Mucosa of rectum (tissue), 2 donors: ENCODE data around the gene CHST12.
A peak's percentile ranks its signal among the peaks of the same experiment; 100 is the strongest.

ENCODE experiments used
- H3K27ac ChIP-seq, 2 donors: one replicate each; pipeline ENCODE4 v1.7.0; 2013; ENCODE audit warnings: inconsistent platforms in 2 of 2, low read depth in 2 of 2, low read length in 2 of 2
- H3K27me3 ChIP-seq, 2 donors: one replicate each; pipeline ENCODE4 v1.7.0; 2013; ENCODE audit warnings: low read length in 2 of 2; ENCODE audit not compliant: control insufficient read depth in 2 of 2, insufficient read depth in 2 of 2
- H3K36me3 ChIP-seq, 2 donors: one replicate each; pipeline ENCODE4 v1.7.0; 2013; ENCODE audit warnings: low read length in 2 of 2; ENCODE audit not compliant: control insufficient read depth in 2 of 2, insufficient read depth in 2 of 2
- H3K4me1 ChIP-seq, 2 donors: one replicate each; pipeline ENCODE4 v1.7.0; 2013; ENCODE audit warnings: low read length in 2 of 2, mild to moderate bottlenecking in 1 of 2; ENCODE audit not compliant: control insufficient read depth in 2 of 2, insufficient read depth in 2 of 2
- H3K4me3 ChIP-seq, 2 donors: one replicate each; pipeline ENCODE4 v1.7.0; 2013; ENCODE audit warnings: low read length in 2 of 2
- H3K9ac ChIP-seq, 2 donors: one replicate each; pipeline ENCODE4 v1.7.0; 2013; ENCODE audit warnings: low read length in 2 of 2, low read depth in 1 of 2, mild to moderate bottlenecking in 1 of 2
- H3K9me3 ChIP-seq, 2 donors: one replicate each; pipeline ENCODE4 v1.7.0; 2013; ENCODE audit warnings: low read length in 2 of 2; ENCODE audit not compliant: control insufficient read depth in 2 of 2
- donor health status: healthy.
- donor health status: Normal muscosa, but diverticular disease.

CHST12 gene

GRCh38 chr7:2476298-2476697, 72.9 kb downstream of the CHST12 start, which contains the start of gene GRIFIN:
TSS of gene GRIFIN (minus strand) at chr7:2476398. CDS start at chr7:2476383, 15 bp downstream.
- Histone ChIP-seq H3K4me3 (no peak within 1 kb of the TSS), H3K9ac (peak within 1 kb of the TSS in 1 of 2 donors; percentile 77), H3K9me3 (no peaks in the 10 kb centered on the region), H3K4me1 (peaks cover 16 to 26% of the 10 kb centered on the region in 2 donors), H3K36me3 (no peaks in the 10 kb centered on the region), H3K27ac (no peak within 1 kb of the TSS), H3K27me3 (peaks cover 0 to 4% of the 10 kb centered on the region in 2 donors)

- peaks cover 16 to 26% of the 10 kb centered on the region in 2 donors for H3K4me1 ChIP-seq
- peak overlapping the region in 1 of 2 donors; percentile 77 for H3K9ac ChIP-seq
- peaks cover 0 to 4% of the 10 kb centered on the region in 2 donors for H3K27me3 ChIP-seq
- H3K36me3 ChIP-seq = no peaks in the 10 kb centered on the region
- no peak overlapping the region for H3K4me3 ChIP-seq
- H3K27ac ChIP-seq = no peak overlapping the region
- no peaks in the 10 kb centered on the region for H3K9me3 ChIP-seq
Measured at GRCh38 chr7:2476776-2477446, 73.5 kb downstream of the CHST12 start.

DNA sequence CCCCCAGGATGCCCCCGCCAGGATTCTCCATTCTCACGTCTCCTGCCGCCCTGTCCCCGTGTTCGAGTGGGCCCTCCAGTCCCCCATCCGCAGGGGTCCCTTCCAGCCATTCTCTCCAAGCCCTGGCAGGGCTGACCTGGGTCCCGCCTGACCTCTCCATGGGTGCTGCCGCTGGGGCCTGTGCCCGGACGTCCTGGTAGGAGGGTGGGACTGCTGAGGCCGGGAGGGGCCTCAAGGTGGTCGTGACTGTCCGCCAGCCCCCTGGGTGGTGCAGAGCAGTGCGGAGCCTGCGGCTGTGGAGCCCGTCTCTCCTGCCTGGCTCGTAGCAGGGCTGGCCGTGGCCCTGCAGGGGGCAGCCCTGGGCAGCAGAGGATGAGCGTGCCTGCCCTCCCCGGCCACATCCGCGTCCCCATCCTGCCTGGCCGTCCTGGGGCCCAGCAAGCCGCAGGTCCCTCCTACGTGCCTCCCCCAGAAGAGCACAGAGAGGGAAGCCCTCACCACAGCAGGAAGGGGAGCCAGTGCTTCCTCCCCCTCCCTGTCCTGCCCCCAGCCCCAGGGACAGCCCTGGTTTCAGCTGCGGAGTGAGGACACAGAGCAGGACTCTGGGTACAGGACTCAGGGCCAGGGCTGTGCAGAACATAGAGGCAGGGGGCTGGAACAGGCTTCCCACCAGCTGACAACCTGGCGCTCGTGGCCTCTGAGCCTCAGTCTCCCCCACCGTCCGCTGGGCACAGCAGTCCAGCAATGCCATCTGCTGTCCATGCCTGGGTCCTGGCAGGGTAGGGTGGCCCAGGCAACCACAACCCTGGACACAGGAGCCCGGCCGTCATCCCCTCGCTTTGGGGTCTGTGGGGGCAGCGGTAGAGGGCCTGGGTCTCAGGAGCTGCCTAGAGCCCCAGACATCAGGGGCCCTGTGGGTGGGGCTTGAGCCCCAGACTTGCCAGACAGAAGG, 74.3 kb downstream of the CHST12 start:
- Histone ChIP-seq H3K27ac (peak overlapping the region in 1 of 2 donors; percentile 58), H3K36me3 (no peaks in the 10 kb centered on the region), H3K4me1 (peaks cover 16 to 26% of the 10 kb centered on the region in 2 donors), H3K4me3 (peak overlapping the region in 1 of 2 donors; percentile 27), H3K27me3 (peaks cover 0 to 4% of the 10 kb centered on the region in 2 donors), H3K9ac (peak overlapping the region in 1 of 2 donors; percentile 77), H3K9me3 (peaks cover 0 to 2% of the 10 kb centered on the region in 2 donors)

DNA sequence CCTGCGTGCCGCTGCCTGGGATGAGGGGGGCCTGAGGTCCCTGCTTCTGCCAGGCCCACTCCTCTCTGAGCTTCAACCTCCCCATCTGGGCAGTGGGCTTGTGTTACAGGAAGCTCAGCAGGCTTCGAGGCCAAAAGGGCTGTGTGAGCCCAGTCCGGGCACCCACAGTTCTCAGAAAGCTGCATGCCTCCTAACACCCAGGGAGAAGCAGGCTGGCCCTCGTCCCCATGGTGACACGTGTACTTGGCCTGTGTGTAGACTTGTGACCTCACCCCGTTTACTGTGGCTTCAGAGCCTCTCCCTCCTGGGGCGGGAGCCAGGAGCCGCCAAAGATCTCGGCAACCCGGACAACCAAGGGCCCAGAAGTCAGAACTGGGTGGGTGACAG, 75.0 kb downstream of the CHST12 start:
- H3K27ac ChIP-seq = peak overlapping the region in 1 of 2 donors; percentile 63
- no peaks in the 10 kb centered on the region for H3K36me3 ChIP-seq
- peaks cover 16 to 26% of the 10 kb centered on the region in 2 donors for H3K4me1 ChIP-seq
- H3K27me3 ChIP-seq = peaks cover 0 to 4% of the 10 kb centered on the region in 2 donors
- H3K4me3 ChIP-seq = peak overlapping the region in 1 of 2 donors; percentile 27
- H3K9me3 ChIP-seq = peaks cover 3 to 5% of the 10 kb centered on the region in 2 donors
- H3K9ac ChIP-seq = peak overlapping the region in 1 of 2 donors; percentile 77

DNA sequence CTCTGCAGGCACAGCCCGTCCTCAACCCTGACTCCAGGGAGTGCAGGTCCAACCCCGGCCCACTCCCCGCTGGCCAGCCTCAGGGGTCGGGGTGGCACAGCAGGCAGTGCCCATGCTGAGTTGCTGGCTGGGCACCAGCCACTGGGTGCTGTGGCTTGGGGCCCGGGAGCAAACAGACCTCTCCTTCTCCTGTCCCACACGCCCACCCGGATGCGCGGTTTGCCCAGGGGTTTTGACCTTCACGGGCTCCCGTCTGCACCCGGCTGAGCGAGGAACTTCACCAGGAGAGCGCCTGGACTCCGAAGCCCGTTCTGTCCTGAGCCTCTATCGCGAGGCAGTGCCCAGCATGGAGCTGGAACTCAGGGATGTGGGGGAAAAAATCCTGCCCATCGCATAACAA, 75.4 kb downstream of the CHST12 start:
- Histone ChIP-seq H3K36me3 (no peaks in the 10 kb centered on the region), H3K4me3 (no peak overlapping the region), H3K27me3 (peaks cover 0 to 4% of the 10 kb centered on the region in 2 donors), H3K4me1 (peaks cover 16 to 26% of the 10 kb centered on the region in 2 donors), H3K9ac (peak overlapping the region in 1 of 2 donors; percentile 77), H3K27ac (peak overlapping the region in 1 of 2 donors; percentile 63), H3K9me3 (peaks cover 3 to 5% of the 10 kb centered on the region in 2 donors)

DNA sequence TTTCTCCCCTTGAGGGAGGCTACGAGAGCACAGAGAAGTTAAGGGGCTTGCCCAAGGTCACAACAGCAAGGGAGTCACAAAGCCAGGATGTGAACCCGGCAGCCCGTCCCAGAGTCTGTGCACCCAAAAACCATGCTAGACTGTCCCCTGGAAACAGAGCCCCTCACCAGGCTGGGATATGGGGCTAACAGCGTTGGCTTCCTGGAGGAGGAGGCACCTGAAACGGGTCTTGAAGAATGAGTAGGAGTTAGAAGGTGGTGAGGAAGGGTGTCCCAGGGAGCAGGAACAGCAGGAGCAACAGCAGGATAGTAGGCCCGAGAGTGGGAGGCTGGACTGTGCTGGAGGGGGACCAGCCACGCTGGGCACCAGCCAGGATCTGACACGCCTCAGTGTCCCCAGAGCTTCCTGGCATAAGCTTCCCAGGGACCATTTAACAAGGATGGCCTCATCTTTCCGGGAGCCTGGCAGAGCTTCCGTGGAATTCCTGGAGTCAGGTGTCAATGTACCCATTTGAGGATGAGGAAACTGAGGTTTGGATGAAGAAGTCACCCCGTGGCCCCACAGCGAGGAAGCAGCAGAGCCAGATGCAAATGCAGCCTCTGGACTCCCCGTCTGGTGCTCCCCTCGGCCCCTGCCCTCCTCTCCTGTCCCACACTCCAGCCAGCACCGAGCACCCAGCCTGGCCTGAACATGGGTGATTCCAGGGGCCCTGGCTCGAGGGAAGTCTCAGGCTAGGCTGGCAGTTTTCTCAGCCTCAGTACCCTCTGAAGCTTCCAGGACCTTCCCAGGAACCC, 76.1 kb downstream of the CHST12 start:
- Histone ChIP-seq H3K27ac (no peak overlapping the region), H3K4me1 (peaks cover 16 to 26% of the 10 kb centered on the region in 2 donors), H3K27me3 (peaks cover 0 to 4% of the 10 kb centered on the region in 2 donors), H3K36me3 (no peaks in the 10 kb centered on the region), H3K9me3 (peaks cover 3 to 5% of the 10 kb centered on the region in 2 donors), H3K9ac (peak overlapping the region in 1 of 2 donors; percentile 77), H3K4me3 (no peak overlapping the region)

- peaks cover 0 to 4% of the 10 kb centered on the region in 2 donors for H3K27me3 ChIP-seq
Measured at GRCh38 chr7:2480070-2480408, 76.6 kb downstream of the CHST12 start.

DNA sequence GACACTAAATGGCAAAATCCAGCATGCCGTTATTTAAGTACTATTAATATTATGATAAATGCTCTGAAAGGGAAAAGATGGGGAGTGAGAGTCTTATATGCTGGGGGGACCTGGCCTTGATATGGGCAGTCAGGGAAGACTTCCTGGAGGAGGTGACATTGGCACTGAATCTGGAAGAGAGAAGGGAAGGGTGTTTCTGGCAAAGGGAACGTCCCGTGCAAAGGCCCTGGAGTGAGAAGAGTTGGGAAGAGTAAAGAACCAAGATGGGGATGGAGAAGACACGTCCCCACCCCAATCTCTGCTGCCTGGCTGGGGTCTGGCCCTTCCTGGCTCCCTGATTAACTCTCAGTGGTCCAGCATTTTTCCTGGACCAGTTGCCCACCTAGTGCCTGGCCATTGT, 77.8 kb downstream of the CHST12 start:
- peaks cover 3 to 5% of the 10 kb centered on the region in 2 donors for H3K9me3 ChIP-seq
- H3K9ac ChIP-seq = no peak overlapping the region
- peaks cover 0 to 4% of the 10 kb centered on the region in 2 donors for H3K27me3 ChIP-seq
- no peak overlapping the region for H3K27ac ChIP-seq
- H3K4me3 ChIP-seq = no peak overlapping the region
- no peaks in the 10 kb centered on the region for H3K36me3 ChIP-seq
- H3K4me1 ChIP-seq = peaks cover 16 to 26% of the 10 kb centered on the region in 2 donors

More at GRCh38 chr7:2480070-2480408, 76.6 kb downstream of the CHST12 start:
- no peak overlapping the region for H3K27ac ChIP-seq
- H3K9me3 ChIP-seq = peaks cover 3 to 5% of the 10 kb centered on the region in 2 donors
- H3K4me1 ChIP-seq = peaks cover 16 to 26% of the 10 kb centered on the region in 2 donors
- no peaks in the 10 kb centered on the region for H3K36me3 ChIP-seq
- no peak overlapping the region for H3K9ac ChIP-seq
- no peak overlapping the region for H3K4me3 ChIP-seq

- peaks cover 0 to 4% of the 10 kb centered on the region in 2 donors for H3K27me3 ChIP-seq
- H3K4me3 ChIP-seq = no peak overlapping the region
- H3K36me3 ChIP-seq = no peaks in the 10 kb centered on the region
Measured at GRCh38 chr7:2482725-2483451, 79.5 kb downstream of the CHST12 start.

More at GRCh38 chr7:2482725-2483451, 79.5 kb downstream of the CHST12 start:
- Histone ChIP-seq H3K4me1 (peaks cover 11 to 14% of the 10 kb centered on the region in 2 donors), H3K27ac (no peak overlapping the region), H3K9ac (no peak overlapping the region), H3K9me3 (peaks cover 3 to 5% of the 10 kb centered on the region in 2 donors)
